Progenitor cell of endocrine pancreas (in vitro differentiated cells): ENCODE data around the gene IVL. TPM values are rescaled to one million over a fixed set of nuclear protein-coding genes. Genes with fewer than 3 reads are reported as not detected.
A peak's percentile ranks its signal among the peaks of the same experiment; 100 is the strongest.

Experiments used
- DNase-seq: peaks from one replicate; pipeline ENCODE4 v3.0.0; 2021; ENCODE audit warnings: low spot score; ENCODE audit not compliant: unreplicated experiment
- H3K27ac Mint-ChIP-seq: 2 replicates; pipeline ENCODE4 v1.8.0; 2021; ENCODE audit warnings: mild to moderate bottlenecking, moderate library complexity, mixed read lengths
- H3K27me3 Mint-ChIP-seq: 2 replicates; pipeline ENCODE4 v1.8.0; 2021; ENCODE audit warnings: mixed read lengths
- H3K36me3 Mint-ChIP-seq: 2 replicates; pipeline ENCODE4 v1.8.0; 2022; ENCODE audit warnings: mixed read lengths; ENCODE audit not compliant: insufficient read depth
- H3K4me1 Mint-ChIP-seq: 2 replicates; pipeline ENCODE4 v1.8.0; 2021; ENCODE audit warnings: low read depth, mixed read lengths
- H3K4me3 Mint-ChIP-seq: 2 replicates; pipeline ENCODE4 v1.8.0; 2021; ENCODE audit warnings: low read depth, mild to moderate bottlenecking, moderate library complexity, mixed read lengths
- H3K9me3 Mint-ChIP-seq: 2 replicates; pipeline ENCODE4 v1.8.0; 2021; ENCODE audit warnings: low read depth, mixed read lengths
- CTCF ChIP-seq: fragments of 200-600 bp; sonication (generic); IDR thresholded peaks from one replicate; pipeline ENCODE4 v1.5.0; 2021; ENCODE audit warnings: antibody characterized with exemption, mild to moderate bottlenecking; ENCODE audit not compliant: unreplicated experiment
- total RNA-seq: library from RNA; stranded (reverse); gene quantifications from 2 replicates; pipeline ENCODE4 v1.2.1, GENCODE V29; 2021

IVL gene
- total RNA-seq, 1 donor from 2014 or later, result not detected

- Mint-ChIP-seq H3K36me3 (no peaks in the 10 kb centered on the region), H3K9me3 (peaks cover 8% of the 10 kb centered on the region), H3K4me1 (no peaks in the 10 kb centered on the region), H3K27ac (no peak overlapping the region), H3K4me3 (no peak overlapping the region), H3K27me3 (no peaks in the 10 kb centered on the region)
- no peak for TF ChIP-seq CTCF
- no peak for DNase-seq
Observed at GRCh38 chr1:152957561-152957960, 49.2 kb downstream of the IVL start.

DNA sequence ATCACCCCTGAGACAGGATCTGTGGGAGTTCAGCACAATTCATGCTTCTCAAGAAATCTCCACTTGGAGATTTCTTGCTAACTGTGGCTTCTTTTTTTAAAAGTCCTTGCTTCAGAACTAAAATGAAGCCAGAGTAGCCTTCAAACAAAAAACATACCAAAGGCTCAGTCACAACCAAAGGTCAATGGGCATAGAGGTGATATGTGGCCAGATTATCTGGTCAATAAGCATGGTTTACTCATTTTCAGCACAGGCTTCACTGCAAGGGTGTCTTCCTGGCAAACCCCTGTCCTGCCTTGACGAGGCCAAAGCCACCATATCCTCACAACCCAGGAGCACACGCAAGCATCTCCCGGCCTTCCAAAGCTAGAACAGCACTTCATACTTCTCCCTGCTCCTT is 50.9 kb downstream of the IVL start:
- peaks cover 6% of the 10 kb centered on the region for H3K9me3 Mint-ChIP-seq

DNA sequence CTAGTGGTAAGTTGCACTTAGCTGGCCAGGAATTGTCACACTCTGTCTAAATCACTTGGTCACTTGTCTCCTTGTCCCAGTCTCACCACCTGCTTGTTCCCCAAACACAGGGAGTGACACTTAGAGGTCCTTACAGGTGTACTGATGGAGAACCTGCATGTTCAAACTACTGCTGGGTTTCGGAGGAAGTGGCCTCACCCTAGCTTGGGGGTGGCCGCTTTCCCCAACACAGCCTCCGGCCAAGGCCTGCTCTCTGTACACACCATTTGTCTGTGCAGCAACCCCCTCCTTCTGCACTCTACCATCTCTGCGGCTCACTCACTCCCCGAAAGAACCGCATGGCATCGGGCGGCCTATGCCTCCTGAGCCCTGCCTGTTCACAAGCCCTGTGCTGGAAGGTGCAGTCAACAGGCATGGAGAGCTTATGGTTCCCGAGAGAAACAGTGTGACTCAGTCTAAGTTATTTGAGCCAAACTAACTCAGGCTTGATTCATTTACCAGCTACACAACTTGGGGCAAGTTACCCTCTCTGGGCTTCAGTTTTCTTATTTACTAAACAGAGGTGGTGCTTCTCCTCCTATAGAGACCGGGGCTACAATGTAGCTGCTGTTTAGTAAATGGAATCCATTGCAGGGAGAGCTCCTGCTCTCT is 51.6 kb downstream of the IVL start:
- no peaks in the 10 kb centered on the region for H3K27me3 Mint-ChIP-seq
- no peak for DNase-seq
- no peak for TF ChIP-seq CTCF
- H3K27ac Mint-ChIP-seq, result no peak overlapping the region
- H3K4me3 Mint-ChIP-seq, result no peak overlapping the region
- H3K9me3 Mint-ChIP-seq, result peaks cover 4% of the 10 kb centered on the region
- H3K4me1 Mint-ChIP-seq, result no peaks in the 10 kb centered on the region
- H3K36me3 Mint-ChIP-seq, result no peaks in the 10 kb centered on the region

More for the DNA sequence above, 50.9 kb downstream of the IVL start:
- Mint-ChIP-seq H3K36me3 (no peaks in the 10 kb centered on the region), H3K4me3 (no peak overlapping the region), H3K4me1 (no peaks in the 10 kb centered on the region), H3K27me3 (no peaks in the 10 kb centered on the region), H3K27ac (no peak overlapping the region)
- no peak for TF ChIP-seq CTCF
- no peak for DNase-seq

DNA sequence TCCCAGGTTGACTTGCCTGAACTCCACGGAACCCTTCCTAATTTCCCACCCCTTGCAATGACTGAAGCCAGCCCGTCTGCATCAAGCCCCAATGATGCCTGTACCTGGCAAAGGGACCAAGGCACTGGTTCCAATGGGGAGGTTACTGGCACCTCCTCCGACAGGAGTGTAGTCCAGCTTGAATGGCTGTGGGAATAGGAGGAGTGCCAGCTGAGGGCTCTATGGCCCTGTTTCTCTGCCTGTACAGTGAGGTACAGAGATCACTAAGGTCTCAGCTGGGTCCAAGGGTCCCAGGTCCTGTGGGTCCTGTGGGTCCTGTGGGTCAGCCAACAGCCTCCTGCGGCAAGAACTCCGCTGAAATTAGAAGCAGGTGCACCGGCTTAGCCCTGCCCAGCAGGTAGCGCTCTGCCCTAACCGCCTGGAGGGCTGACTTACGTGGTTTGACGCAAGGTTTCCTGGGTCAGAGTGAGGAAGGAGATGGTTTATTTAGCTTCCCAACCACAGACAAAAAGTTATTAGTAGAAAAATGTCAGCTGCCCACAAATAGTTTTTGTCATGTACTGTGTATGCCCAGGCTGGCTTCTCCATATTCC is 52.2 kb downstream of the IVL start:
- DNase-seq, result no peak
- no peak overlapping the region for H3K27ac Mint-ChIP-seq

More for the DNA sequence above, 52.2 kb downstream of the IVL start:
- TF ChIP-seq CTCF, result peak; percentile 36
- H3K9me3 Mint-ChIP-seq, result peaks cover 3% of the 10 kb centered on the region
- no peak overlapping the region for H3K4me3 Mint-ChIP-seq
- H3K36me3 Mint-ChIP-seq, result no peaks in the 10 kb centered on the region
- no peaks in the 10 kb centered on the region for H3K4me1 Mint-ChIP-seq
- no peaks in the 10 kb centered on the region for H3K27me3 Mint-ChIP-seq

Other genes starting within 250 kb of the IVL start
- gene LCE2D, start 245.2 kb upstream of the IVL start, total RNA-seq, result not detected in 2 replicates
- gene LCE2C, start 233.3 kb upstream of the IVL start, total RNA-seq, result not detected in 2 replicates
- gene LCE2B, start 222.4 kb upstream of the IVL start, total RNA-seq, result not detected in 2 replicates
- not detected in 2 replicates for gene LCE2A, start 210.2 kb upstream of the IVL start, total RNA-seq
- gene LCE4A, start 200.4 kb upstream of the IVL start, total RNA-seq, result not detected in 2 replicates
- gene KPRP, start 150.5 kb upstream of the IVL start, total RNA-seq, result not detected in 2 replicates
- not detected in 2 replicates for gene LCE1F, start 133.4 kb upstream of the IVL start, total RNA-seq
- gene LCE1E, start 122.3 kb upstream of the IVL start, total RNA-seq, result not detected in 2 replicates
- gene LCE1D, start 111.8 kb upstream of the IVL start, total RNA-seq, result not detected in 2 replicates
- not detected in 2 replicates for gene LCE1C, start 101.9 kb upstream of the IVL start, total RNA-seq
- gene LCE1B, start 96.6 kb upstream of the IVL start, total RNA-seq, result not detected in 2 replicates
- gene LCE1A, start 81.1 kb upstream of the IVL start, total RNA-seq, result not detected in 2 replicates
- not detected in 2 replicates for gene LCE6A, start 65.7 kb upstream of the IVL start, total RNA-seq
- gene LCE7A, start 48.5 kb upstream of the IVL start, total RNA-seq, result not detected in 2 replicates
- gene SMCP, start 30.2 kb upstream of the IVL start, total RNA-seq, result not detected in 2 replicates
- gene SPRR5, start 38.7 kb downstream of the IVL start, total RNA-seq, result not detected in 2 replicates
- gene SPRR4, start 62.1 kb downstream of the IVL start, total RNA-seq, result not detected in 2 replicates
- gene SPRR1A, start 75.5 kb downstream of the IVL start, total RNA-seq, result not detected in 2 replicates
- not detected in 2 replicates for gene SPRR3, start 93.2 kb downstream of the IVL start, total RNA-seq
- gene SPRR1B, start 122.7 kb downstream of the IVL start, total RNA-seq, result not detected in 2 replicates
- not detected in 2 replicates for gene SPRR2D, start 132.6 kb downstream of the IVL start, total RNA-seq
- not detected in 2 replicates for gene SPRR2A, start 149.0 kb downstream of the IVL start, total RNA-seq
- not detected in 2 replicates for gene SPRR2B, start 163.1 kb downstream of the IVL start, total RNA-seq
- gene SPRR2E, start 186.0 kb downstream of the IVL start, total RNA-seq, result not detected in 2 replicates
- gene SPRR2F, start 205.0 kb downstream of the IVL start, total RNA-seq, result 1.7 and 4.0 TPM in 2 replicates
- gene SPRR2G, start 242.3 kb downstream of the IVL start, total RNA-seq, result not detected in 2 replicates